NCI-H774 (cell line): ENCODE results near the gene NF1.

Experiments
- DNase-seq: peaks from one replicate; lab custom pipeline; 2025; lab: John Stamatoyannopoulos, UW

Gene NF1

GRCh38 chr17:31386542-31387075, 291.8 kb downstream of the NF1 start:
- no peak for DNase-seq

GRCh38 chr17:31387438-31387837, 292.7 kb downstream of the NF1 start:
- no peak for DNase-seq

GRCh38 chr17:31388351-31388750, 293.6 kb downstream of the NF1 start:
- no peak for DNase-seq

- DNase-seq = no peak
These were observed 294.2 kb downstream of the NF1 start for GRCh38 chr17:31388770-31389656.

GRCh38 chr17:31389657-31390381, 295.0 kb downstream of the NF1 start:
- DNase-seq = no peak

- DNase-seq = no peak
These were observed 295.6 kb downstream of the NF1 start for GRCh38 chr17:31390426-31390747.

GRCh38 chr17:31390748-31391495, 296.1 kb downstream of the NF1 start:
- DNase-seq = no peak

GRCh38 chr17:31391496-31391949, 296.7 kb downstream of the NF1 start, which contains the start of gene RAB11FIP4:
TSS of gene RAB11FIP4 (plus strand) at chr17:31391675. CDS start at chr17:31391853, 178 bp downstream.
- peak; percentile 43 for DNase-seq

- no peak for DNase-seq
These were observed 297.5 kb downstream of the NF1 start for GRCh38 chr17:31392002-31392855.

- no peak for DNase-seq
These were observed 298.3 kb downstream of the NF1 start for GRCh38 chr17:31392856-31393748.

GRCh38 chr17:31393749-31394146, 299.0 kb downstream of the NF1 start:
- DNase-seq = no peak

GRCh38 chr17:31394544-31394943, 299.8 kb downstream of the NF1 start:
- DNase-seq = no peak

- DNase-seq = no peak
These were observed 302.6 kb downstream of the NF1 start for GRCh38 chr17:31397256-31397939.

GRCh38 chr17:31398381-31399311, 303.9 kb downstream of the NF1 start:
- DNase-seq = no peak

GRCh38 chr17:31400481-31400950, 305.7 kb downstream of the NF1 start:
- DNase-seq = no peak

GRCh38 chr17:31401456-31402254, 306.9 kb downstream of the NF1 start:
- no peak for DNase-seq
